Measurements from ENCODE around the gene WWOX. TPM values are rescaled to one million over a fixed set of nuclear protein-coding genes. Genes with fewer than 3 reads are reported as not detected.
A peak's percentile ranks its signal among the peaks of the same experiment; 100 is the strongest.
"Not testable (repeated sequence)": the region's sequence is repeated elsewhere in the genome, so short reads cannot be mapped to it uniquely, and the experiment has no call there.

WWOX gene
- total and polyA plus RNA-seq, 3 donors from 2014 or later = 20.6 to 76.7 (median 64.1) TPM

GRCh38 chr16:79248351-79248750 is 1148.9 kb downstream of the WWOX start:
- no peak for DNase-seq
- H3K27me3 ChIP-seq = no peaks in the 10 kb centered on the region
- no peak overlapping the region for H3K4me3 ChIP-seq
- peaks cover 12% of the 10 kb centered on the region for H3K4me1 ChIP-seq
- no peak overlapping the region for H3K27ac ChIP-seq
- no peaks in the 10 kb centered on the region for H3K36me3 ChIP-seq (ENCODE audit: low read depth, missing control alignments)
- no peak for TF ChIP-seq POLR2A (IDR thresholded peaks at IDR 0.05)
- TF ChIP-seq CTCF (IDR thresholded peaks at IDR 0.05) = no peak
- WGBS, 2 donors = 73 to 81% methylated on average over 1 of the region's 1 CpG
- H3K9me3 ChIP-seq = no peaks in the 10 kb centered on the region
- intact Hi-C loops (cut with DNase I; ENCODE audit: low total_unique reads) = no loop called here

GRCh38 chr16:79250502-79251098 is 1151.1 kb downstream of the WWOX start:
- Histone ChIP-seq H3K4me1 (peaks cover 15% of the 10 kb centered on the region), H3K9me3 (no peaks in the 10 kb centered on the region), H3K36me3 (ENCODE audit: low read depth, missing control alignments) (no peaks in the 10 kb centered on the region), H3K27ac (no peak overlapping the region), H3K4me3 (no peak overlapping the region), H3K27me3 (no peaks in the 10 kb centered on the region)
- TF ChIP-seq POLR2A (IDR thresholded peaks at IDR 0.05) (no peak), CTCF (IDR thresholded peaks at IDR 0.05) (no peak)
- no peak for DNase-seq
- WGBS, 2 donors = 65 to 76% methylated on average over 8 of the region's 8 CpGs
- intact Hi-C loops (cut with DNase I; ENCODE audit: low total_unique reads) = no loop called here

DNA sequence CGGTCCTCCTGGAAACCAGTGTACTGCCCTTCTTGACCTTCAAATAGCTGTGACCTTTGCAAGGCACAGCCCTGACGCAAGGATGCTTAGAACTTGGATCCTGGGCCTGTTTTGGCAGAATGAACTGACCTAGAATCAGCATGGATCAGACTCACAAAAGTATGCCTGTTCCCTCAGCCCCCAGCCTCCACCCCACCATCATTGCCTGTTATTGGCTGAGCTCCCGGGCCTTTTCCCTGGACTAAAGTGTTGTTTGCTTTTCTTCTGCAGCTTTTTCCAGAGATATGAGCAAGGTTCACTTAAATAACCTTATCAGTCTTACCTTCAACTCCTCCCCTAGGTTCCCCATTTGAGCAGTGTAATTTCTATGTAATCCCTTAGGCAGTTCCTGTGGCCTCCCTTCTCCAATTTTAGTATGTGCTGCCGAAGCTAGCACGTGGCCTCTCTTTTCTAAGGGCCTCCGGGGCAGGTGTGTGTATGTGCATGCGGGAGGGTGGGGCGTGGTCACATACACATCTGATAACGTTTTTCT is 1153.7 kb downstream of the WWOX start:
- Histone ChIP-seq H3K36me3 (ENCODE audit: low read depth, missing control alignments) (no peaks in the 10 kb centered on the region), H3K9me3 (no peaks in the 10 kb centered on the region), H3K4me1 (peaks cover 15% of the 10 kb centered on the region), H3K4me3 (no peak overlapping the region), H3K27me3 (no peaks in the 10 kb centered on the region), H3K27ac (no peak overlapping the region)
- 44 to 53% methylated on average over 9 of the region's 9 CpGs for WGBS, 2 donors
- DNase-seq = peak; percentile 55
- no peak for TF ChIP-seq POLR2A (IDR thresholded peaks at IDR 0.05)
- no peak for TF ChIP-seq CTCF (IDR thresholded peaks at IDR 0.05)
- intact Hi-C loops (cut with DNase I; ENCODE audit: low total_unique reads) = no loop called here

- 51 to 55% methylated on average over 10 of the region's 10 CpGs for WGBS, 2 donors
- H3K4me1 ChIP-seq = peaks cover 5% of the 10 kb centered on the region
- intact Hi-C loops (cut with DNase I; ENCODE audit: low total_unique reads) = no loop called here
- no peaks in the 10 kb centered on the region for H3K36me3 ChIP-seq (ENCODE audit: low read depth, missing control alignments)
- TF ChIP-seq POLR2A (IDR thresholded peaks at IDR 0.05) (no peak), CTCF (IDR thresholded peaks at IDR 0.05) (no peak)
- H3K27ac ChIP-seq = no peak overlapping the region
- no peak overlapping the region for H3K4me3 ChIP-seq
- no peaks in the 10 kb centered on the region for H3K27me3 ChIP-seq
- H3K9me3 ChIP-seq = no peaks in the 10 kb centered on the region
- peak; percentile 21 for DNase-seq
Measured at GRCh38 chr16:79257953-79258490, 1158.6 kb downstream of the WWOX start.

DNA sequence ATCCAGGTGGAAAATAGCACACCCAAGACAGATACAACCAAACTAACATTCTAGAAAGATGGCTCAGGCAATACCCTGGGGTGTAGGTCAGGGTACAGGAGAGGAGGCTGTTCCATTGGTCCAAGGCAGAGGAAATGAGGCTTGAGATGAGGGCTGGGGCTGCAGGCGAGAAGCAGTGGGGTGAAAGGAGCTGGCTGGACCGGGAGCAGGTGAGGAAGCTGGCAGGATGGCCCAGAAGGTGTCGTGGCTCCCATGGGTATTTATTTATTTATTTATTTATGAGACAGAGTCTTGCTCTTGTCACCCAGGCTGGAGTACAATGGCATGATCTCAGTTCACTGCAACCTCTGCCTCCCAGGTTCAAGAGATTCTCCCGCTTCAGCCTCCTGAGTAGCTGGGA is 1161.4 kb downstream of the WWOX start:
- H3K27ac ChIP-seq; DNase-seq; intact Hi-C loops (cut with DNase I; ENCODE audit: low total_unique reads); H3K9me3 ChIP-seq; H3K27me3 ChIP-seq; H3K4me1 ChIP-seq; H3K4me3 ChIP-seq; H3K36me3 ChIP-seq (ENCODE audit: low read depth, missing control alignments): not testable (repeated sequence)
- WGBS, 2 donors = 95% methylated on average over 3 to 4 of the region's 4 CpGs
